ENCODE measurements around the gene HOOK2. TPM values are rescaled to one million over a fixed set of nuclear protein-coding genes. Genes with fewer than 3 reads are reported as not detected.

HOOK2 gene
- total and polyA plus RNA-seq, 9 of the 15 experiments (the other 6 are each of a cell fraction or from before 2014, with no cell fraction given): 1.3 to 17.2 (median 9.9) TPM

DNA sequence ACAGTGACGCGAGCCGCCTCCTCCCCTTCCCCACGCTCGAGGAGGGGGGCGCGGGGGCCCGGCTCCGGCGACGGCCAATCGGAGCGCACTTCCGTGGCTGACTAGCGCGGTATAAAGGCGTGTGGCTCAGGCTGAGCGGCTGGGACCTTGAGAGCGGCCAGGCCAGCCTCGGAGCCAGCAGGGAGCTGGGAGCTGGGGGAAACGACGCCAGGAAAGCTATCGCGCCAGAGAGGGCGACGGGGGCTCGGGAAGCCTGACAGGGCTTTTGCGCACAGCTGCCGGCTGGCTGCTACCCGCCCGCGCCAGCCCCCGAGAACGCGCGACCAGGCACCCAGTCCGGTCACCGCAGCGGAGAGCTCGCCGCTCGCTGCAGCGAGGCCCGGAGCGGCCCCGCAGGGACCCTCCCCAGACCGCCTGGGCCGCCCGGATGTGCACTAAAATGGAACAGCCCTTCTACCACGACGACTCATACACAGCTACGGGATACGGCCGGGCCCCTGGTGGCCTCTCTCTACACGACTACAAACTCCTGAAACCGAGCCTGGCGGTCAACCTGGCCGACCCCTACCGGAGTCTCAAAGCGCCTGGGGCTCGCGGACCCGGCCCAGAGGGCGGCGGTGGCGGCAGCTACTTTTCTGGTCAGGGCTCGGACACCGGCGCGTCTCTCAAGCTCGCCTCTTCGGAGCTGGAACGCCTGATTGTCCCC lies 16.1 kb upstream of the HOOK2 start, which contains the start of gene JUNB (continued):
- TF ChIP-seq, protein P1, sequence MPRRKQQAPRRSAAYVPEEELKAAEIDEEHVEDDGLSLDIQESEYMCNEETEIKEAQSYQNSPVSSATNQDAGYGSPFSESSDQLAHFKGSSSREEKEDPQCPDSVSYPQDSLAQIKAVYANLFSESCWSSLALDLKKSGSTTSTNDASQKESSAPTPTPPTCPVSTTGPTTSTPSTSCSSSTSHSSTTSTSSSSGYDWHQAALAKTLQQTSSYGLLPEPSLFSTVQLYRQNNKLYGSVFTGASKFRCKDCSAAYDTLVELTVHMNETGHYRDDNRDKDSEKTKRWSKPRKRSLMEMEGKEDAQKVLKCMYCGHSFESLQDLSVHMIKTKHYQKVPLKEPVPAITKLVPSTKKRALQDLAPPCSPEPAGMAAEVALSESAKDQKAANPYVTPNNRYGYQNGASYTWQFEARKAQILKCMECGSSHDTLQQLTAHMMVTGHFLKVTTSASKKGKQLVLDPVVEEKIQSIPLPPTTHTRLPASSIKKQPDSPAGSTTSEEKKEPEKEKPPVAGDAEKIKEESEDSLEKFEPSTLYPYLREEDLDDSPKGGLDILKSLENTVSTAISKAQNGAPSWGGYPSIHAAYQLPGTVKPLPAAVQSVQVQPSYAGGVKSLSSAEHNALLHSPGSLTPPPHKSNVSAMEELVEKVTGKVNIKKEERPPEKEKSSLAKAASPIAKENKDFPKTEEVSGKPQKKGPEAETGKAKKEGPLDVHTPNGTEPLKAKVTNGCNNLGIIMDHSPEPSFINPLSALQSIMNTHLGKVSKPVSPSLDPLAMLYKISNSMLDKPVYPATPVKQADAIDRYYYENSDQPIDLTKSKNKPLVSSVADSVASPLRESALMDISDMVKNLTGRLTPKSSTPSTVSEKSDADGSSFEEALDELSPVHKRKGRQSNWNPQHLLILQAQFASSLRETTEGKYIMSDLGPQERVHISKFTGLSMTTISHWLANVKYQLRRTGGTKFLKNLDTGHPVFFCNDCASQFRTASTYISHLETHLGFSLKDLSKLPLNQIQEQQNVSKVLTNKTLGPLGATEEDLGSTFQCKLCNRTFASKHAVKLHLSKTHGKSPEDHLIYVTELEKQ (CRISPR knock-in tag; IDR thresholded peaks at IDR 0.05): no peak
- TF ChIP-seq JUND (IDR thresholded peaks at IDR 0.05; ENCODE audit: borderline replicate concordance, low read depth, low read length): peak; percentile 74
- TF ChIP-seq JUND (tag; IDR thresholded peaks at IDR 0.05; ENCODE audit: borderline replicate concordance, low read depth, low read length): no peak; the same call in 2 of the 3 replicates
- no peak for TF ChIP-seq SRSF7 (optimal IDR thresholded peaks at IDR 0.05; ENCODE audit: low read depth, low read length)
- TF ChIP-seq, protein P2, sequence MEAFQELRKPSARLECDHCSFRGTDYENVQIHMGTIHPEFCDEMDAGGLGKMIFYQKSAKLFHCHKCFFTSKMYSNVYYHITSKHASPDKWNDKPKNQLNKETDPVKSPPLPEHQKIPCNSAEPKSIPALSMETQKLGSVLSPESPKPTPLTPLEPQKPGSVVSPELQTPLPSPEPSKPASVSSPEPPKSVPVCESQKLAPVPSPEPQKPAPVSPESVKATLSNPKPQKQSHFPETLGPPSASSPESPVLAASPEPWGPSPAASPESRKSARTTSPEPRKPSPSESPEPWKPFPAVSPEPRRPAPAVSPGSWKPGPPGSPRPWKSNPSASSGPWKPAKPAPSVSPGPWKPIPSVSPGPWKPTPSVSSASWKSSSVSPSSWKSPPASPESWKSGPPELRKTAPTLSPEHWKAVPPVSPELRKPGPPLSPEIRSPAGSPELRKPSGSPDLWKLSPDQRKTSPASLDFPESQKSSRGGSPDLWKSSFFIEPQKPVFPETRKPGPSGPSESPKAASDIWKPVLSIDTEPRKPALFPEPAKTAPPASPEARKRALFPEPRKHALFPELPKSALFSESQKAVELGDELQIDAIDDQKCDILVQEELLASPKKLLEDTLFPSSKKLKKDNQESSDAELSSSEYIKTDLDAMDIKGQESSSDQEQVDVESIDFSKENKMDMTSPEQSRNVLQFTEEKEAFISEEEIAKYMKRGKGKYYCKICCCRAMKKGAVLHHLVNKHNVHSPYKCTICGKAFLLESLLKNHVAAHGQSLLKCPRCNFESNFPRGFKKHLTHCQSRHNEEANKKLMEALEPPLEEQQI (IDR thresholded peaks at IDR 0.05): no peak
- TF ChIP-seq, protein P3, sequence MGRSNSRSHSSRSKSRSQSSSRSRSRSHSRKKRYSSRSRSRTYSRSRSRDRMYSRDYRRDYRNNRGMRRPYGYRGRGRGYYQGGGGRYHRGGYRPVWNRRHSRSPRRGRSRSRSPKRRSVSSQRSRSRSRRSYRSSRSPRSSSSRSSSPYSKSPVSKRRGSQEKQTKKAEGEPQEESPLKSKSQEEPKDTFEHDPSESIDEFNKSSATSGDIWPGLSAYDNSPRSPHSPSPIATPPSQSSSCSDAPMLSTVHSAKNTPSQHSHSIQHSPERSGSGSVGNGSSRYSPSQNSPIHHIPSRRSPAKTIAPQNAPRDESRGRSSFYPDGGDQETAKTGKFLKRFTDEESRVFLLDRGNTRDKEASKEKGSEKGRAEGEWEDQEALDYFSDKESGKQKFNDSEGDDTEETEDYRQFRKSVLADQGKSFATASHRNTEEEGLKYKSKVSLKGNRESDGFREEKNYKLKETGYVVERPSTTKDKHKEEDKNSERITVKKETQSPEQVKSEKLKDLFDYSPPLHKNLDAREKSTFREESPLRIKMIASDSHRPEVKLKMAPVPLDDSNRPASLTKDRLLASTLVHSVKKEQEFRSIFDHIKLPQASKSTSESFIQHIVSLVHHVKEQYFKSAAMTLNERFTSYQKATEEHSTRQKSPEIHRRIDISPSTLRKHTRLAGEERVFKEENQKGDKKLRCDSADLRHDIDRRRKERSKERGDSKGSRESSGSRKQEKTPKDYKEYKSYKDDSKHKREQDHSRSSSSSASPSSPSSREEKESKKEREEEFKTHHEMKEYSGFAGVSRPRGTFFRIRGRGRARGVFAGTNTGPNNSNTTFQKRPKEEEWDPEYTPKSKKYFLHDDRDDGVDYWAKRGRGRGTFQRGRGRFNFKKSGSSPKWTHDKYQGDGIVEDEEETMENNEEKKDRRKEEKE (IDR thresholded peaks at IDR 0.05; ENCODE audit: borderline replicate concordance in 1 of 2, control insufficient read depth in 1 of 2, low read depth in 2 of 2, low read length in 1 of 2): peak in 1 of 2 experiments; percentile 92; a peak in 2 of 4 replicates
